HG03378 (cell line): ENCODE data around the gene DPT.
A peak's percentile ranks its signal among the peaks of the same experiment; 100 is the strongest.

ENCODE experiments used
- ATAC-seq: cut with Tn5 transposase; IDR thresholded peaks from one replicate; pipeline ENCODE4 v1.9.1; 2021; ENCODE audit warnings: mild to moderate bottlenecking, moderate library complexity; ENCODE audit not compliant: unreplicated experiment

DPT gene

DNA sequence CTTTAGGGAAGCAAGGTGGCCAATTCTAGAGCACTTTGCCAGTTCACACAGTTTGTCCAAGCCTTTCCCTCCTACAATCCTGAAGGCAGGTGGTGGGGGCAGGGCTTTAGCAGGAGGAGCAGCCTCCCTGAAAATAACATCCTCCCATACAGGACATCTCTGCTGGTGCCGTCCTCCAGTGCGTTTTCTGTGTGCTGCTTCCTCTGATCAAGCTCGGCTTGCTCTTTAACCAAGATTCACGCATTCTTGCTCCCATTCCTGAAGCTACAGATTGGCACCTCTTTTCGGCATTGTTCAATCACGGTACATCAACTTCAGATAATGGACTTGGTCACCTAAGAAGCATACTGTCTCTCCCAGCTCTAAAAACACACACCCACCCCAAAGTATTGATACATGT is 7.5 kb upstream of the DPT start:
- ATAC-seq: no peak

DNA sequence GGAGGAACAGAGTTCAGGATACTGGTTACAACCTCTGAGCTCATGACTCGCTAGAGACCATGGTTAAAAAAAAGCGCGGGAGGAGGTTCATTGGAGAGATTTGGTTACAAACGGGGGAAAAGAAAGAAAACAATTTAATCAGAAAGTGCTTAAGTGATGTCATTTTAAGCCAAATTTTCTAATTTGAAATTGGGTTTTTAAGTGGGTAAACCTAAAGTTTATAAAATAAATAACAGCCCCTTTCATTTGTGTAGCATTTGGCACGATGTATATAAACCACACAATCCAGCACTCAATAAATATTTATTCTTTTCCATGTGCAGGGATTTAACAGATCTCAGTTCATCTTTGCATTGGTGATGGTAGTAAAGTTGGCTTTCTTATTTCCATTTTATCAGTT is 7.0 kb upstream of the DPT start:
- ATAC-seq: no peak

DNA sequence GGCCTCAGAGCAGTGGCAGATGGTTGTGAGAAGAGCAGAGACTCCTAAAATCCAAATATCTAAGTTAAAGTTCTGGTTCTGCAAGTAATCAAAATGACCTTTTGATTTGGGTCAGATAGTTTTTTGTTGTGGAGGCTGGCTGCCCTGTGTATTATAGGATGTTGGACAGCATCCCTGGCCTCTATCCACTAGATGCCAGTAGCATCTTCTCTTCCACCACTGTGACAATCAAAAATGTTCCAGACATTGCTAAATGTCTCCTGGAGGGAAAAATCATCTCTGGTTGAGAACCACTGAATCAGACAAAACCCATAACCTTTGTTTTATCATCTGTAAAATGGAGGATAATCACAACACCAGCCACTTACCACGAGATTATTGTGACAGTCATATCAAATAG is 5.9 kb upstream of the DPT start:
- ATAC-seq: no peak

DNA sequence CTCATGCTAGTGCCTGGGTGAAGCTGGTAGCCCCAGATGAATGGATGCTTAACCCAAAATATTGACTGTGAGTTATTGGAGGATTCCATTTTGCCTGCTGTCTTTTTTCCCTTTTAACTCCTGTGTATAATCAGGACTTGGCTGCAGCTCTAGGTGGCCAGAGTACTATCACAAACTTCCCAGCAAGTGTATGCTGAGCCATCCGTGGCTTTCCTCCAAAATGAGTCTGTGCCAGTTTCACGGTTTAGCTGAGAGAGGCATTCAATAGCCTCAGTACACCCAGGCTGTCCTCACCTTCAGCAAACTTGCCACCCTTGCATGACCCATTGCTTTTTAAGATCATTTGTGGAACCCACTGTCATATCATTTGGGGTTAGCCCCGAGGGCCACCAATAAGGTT is 5.3 kb upstream of the DPT start:
- ATAC-seq: no peak

DNA sequence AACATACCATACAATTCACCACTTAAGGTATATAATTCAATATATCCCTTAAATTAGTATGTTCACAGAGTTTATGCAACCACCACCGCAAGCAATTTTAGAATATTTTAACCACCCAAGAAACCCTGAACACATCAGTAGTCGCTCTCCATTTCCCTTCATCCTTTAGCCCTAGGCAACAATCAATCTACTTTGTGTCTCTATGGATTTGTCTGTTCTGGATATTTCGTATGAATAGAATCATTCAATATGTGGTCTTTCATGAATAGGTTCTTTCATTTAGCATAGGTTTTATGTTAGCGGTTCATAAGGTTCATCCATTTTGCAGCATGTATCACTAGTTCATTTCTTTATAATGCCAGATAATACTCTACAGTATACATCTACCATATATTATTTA is 4.2 kb upstream of the DPT start:
- ATAC-seq: no peak

DNA sequence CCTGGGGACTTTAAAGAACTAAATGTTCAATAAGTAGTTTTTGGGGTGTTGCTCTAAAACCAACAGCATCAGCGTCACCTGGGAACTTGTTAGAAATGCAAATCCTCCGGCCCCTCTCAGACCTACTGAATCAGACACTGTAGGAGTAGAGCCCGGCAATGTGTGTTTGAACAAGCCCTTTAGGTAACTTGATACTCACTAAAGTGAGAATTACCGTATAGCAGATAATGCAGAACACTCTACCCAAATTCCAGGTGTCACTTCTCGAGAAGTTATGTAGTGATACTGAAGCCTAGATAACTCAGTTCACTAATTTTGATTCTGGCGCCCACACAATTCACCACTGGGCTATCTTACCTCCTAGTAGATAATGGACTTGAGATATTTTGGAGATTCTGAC is 3.7 kb upstream of the DPT start:
- ATAC-seq: no peak

DNA sequence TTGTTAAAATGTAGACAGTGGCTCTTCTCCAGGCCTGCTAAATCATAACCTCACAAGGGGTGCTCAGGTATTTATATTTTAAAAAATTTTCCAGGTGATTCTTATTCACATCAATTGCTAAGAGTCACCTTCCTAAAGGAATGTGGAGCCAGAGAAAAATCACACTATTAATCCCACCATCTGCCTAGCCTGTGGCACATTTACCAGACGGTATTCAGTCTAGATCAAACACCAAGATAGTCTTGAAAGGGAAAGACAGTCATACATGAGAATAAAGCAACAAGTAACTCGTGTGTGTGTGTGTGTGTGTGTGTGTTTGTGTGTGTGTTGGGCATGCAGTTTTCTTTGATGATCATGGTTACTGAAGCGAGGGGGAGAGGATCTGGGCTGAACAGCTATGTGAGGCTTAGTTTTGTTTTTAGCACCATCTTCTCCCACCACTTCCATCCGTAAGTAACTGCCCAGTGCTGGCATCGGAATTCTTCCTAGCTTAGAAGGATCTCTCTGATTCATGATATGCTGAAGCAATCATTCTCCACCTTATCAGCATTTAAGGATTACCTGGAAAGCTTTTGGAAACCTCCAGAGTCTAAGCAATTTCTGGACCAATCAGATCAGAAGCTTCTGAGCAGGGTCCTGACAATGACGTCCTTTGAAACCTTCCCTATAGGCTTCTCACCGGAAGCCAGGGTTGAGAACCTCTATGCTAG is 2.4 kb upstream of the DPT start:
- ATAC-seq: no peak

DNA sequence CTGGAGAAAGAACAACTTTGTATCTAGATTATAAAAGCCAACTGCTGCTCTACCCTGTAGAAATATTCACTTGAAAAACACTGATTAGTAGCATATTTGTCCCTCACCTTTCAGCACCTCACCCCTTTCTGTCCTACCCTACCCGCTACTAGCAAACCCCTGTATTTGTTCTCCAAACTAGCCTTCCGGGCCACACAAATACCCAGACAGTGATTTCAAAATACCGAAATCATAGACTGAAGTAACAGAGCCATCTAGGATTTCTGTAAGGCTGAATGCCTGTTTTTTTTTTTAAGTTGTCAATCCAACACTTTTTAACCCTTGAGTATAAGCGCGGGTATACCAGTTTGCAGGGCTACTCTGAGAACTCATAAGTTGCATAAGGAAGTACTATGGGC is 398 bp upstream of the DPT start:
- ATAC-seq: no peak

DNA sequence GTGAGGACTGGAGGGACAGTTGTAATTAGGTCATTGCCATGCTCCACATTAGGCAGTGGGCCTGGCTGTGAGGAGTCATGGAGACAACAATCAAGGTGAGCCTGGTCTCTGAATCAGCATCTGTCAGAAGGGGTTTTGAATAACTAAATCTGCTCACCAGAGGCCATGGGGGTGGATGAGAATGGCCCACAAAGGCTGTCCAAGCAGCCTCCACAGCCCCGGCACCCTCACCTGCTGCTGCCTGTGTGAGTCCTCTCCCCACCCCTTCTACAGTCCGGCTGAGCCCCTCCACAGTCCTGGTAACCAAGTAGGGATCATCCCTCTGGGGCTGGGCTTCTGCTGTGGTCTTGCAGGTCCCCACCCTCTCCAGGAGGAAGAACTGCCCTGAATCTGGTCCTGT is 2.3 kb downstream of the DPT start:
- ATAC-seq: no peak

DNA sequence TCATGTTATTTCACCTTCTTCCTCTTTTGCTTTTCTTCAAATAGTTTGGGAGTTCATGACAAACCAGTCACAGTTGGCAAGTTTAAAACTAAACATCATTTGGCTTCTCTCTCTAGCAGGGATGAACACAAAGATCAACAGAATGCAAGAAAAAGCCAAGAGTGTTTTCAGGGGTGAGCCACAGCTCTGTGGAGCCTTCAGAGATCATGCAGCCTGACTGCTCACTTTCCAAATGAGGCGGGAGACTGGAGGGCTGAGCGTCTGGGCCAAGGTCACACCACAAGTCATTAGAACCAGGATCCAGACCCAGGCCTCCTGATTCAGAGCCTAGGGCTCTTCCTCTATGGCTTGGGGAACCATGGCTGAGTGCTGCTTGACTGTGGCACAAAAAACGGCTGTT is 2.7 kb downstream of the DPT start:
- no peak for ATAC-seq

DNA sequence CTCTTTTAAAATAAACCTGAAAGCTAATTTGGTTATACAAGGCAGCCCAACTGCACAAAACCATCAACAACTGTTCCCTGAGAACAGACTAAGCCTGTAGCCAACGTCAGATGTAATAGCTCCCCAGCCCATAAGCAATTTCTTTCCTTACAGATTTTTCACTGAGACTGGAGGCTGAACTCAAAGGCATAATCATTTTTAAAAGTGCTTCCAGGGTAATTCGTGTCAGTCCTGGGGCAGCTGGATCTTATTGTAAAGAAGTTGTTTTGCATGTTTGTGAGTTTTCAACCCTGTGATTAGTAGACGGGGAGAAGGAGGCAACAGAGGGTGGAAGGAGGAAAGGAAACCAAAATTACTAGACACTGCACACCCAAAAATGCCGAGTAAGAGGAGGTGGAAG is 3.2 kb downstream of the DPT start:
- ATAC-seq: no peak

DNA sequence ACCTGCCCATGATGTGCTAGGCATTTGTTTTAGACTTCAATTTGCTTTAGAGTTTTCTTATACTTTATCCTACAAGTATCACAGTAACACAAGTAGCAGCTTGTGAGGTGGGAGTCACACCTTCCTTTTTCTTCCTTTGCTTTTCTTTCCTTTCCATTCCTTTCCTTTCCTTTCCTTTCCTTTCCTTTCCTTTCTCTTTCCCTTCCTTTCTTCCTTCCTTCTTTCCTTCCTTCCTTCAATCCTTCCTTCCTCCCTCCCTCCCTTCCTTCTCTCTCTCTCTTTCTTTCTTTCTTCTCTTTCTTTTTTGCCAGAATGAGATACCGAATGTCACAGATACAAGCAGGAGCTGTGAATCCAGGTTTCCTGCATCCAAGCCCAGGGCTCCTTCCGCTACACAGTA is 3.9 kb downstream of the DPT start:
- no peak for ATAC-seq

DNA sequence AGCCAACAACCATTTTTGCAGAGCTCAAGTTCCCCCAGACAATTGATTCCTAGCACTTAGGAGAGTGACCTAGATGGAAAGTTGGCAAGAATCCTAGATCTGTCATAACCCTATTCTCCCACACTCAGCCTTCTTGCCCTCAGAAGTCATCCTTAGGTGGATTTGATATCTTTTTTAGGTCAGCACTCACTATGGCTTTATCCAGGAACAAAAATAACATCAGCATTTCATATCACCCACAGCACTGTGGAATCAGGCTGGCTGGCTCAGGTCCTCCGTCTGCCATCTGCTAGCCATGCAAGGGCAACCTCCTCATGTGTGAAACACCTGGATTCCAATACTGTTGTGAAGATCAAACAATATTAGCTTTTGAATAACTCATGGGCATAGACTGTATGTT is 6.0 kb downstream of the DPT start:
- ATAC-seq: no peak

DNA sequence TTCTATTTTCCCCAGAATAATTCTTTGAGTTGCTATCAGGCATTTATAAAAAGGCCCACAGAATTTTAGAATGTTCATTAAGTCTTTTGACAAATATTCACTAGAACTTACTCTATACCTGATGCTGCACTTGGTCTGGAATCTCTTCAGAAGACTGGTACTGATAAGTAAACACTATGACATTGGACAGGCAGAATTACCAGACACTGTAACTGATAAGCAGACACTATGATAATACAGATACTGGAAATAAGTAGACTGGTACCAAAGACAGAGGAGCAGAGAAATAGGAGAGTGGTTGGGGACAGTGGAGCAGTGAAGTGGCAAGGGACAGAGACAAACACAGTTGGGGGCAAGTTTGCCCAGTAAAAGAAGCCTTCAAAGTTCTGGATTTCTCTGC is 8.2 kb downstream of the DPT start:
- no peak for ATAC-seq

DNA sequence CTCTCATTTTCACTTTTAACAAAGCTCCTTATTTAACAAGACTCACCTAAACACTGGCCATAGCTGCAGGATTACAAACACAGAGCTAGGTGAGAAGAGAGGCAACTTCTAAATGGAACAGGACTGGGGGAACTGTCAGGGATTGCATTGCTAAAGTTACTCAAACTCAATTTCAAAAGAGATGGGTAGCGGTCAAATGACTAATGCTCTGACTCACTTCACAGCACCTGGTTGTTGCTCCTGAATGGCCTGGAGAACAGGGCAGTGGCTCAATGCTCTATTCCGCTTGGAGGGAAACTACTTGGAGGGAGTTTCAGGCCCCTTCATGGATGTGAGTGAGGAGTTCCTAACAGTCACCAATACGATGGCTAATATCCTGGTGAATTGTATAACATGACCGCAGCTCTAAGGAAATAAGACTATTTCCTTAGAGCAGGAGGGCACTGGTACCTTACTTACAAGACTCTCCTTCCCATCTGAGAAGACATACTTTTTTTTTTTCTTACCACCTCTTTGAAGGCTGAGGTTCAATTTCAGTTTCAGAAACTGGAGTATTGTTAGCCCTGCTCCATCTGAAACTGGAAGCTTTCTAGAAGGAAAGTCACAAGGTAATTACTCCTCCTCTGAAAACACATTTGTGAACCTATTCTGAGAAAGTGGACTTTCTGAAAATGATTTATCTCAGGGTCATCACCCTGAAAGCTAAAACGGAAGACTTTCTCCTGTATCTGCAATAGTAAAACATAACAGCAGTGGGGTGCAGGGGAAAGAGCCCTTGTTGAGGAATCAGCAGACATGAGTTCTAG is 9.5 kb downstream of the DPT start:
- peak; percentile 82 for ATAC-seq

DNA sequence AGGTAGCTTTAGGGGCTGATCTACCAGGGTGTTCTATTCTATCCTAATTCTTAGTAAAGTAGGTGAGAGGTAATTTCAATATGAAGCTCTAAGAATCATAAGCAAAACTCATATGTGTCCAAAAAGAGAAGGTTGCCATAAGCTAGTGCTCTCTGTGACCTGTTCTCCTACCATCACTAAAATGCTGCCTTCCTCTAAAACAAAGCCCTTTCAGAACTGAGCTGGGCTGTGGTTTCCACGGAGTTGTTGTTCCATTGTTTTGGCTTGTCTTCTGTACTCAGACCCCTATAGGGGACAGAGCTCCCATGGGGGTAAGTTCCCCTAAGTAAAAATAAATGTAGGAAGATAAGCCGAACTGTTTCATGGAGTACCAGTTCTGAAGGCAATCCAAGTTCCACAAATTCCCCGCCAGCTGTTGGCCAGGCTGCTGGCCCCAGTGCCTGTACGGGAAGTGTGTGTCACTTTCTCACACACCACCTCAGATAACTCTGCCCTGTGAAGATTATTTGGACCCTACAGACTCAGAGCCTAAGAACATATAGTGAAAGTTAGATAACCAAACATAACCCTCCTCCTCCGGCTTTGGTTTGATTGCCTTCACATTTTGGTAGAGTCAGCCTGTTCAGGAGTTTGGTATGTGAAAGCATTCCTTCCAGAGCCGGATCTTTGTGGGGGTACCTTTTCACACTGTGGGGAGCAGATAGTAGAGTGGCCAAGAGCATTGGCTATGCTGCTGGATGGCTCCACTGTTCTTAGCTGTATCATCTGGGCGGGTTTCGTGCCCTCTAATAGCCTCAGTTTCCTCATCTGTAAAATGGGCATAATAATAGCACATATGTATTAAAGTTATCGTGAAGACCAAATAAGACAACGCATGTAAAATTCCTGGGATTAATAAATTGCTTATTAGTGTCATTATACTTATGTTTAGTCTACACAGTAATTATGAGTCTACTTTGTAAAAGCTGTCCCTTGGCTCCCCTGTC is 10.8 kb downstream of the DPT start:
- ATAC-seq: no peak

DNA sequence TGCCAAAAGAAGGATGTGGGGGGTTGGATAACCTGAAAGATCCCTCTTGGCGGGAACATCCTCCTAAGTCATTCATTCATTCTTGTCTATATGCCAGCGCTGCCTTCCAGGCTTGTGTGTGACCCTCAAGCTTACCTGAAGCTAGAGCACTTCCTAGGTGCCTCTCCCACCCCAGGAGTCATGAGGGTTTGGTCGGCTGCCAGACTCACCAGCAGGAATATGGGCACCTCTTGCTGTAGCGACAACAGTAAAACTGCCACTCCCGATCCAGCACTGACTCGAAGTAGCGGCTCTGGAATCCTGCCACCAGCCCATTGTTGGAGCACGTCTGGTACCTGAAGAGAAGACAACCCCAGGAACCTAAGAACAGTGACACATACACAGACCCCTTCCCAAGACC is 15.0 kb downstream of the DPT start:
- ATAC-seq: no peak

DNA sequence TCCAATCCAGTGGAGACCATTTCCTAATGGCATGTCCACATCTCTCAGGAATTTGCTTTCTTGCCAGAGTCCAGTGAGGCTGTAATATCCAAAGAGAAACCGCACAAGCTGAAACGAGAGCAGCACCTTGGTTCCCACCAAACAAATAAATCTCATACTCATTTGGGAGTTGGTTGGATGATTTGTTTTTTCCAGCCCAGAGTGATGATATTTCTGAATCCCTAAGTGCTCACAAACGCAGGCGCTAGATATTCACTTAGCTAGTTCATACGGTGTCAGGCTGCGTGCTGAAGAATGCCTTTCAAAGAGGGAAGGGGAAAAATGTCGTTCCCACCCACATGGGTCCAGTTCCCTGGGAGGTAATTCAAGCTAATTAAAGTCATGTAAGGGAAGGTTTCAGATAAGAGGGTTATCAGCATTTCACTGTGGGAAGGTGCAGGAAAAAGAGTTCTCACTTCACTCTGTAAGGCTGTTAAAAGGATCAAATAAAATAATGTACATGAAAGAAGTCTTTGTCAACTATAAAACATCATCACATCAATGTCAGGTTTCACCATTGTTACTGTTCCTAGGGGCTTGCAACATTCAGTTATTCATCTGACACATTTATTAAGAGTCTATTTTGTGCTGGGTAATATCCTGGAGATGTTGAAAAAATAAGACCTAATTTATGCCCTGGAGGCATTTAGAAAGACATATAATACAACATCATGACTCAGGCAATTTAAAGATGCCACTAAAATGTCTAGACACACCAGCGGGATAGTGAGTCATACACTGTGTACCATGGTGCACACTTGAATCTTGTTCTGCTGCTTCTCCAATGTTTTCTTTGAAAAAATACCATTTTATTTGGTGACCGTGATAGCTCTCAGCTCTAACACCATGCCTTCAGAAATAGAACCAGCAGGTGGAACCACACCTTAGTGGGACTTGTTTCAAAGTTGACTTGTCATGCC is 19.3 kb downstream of the DPT start:
- no peak for ATAC-seq

DNA sequence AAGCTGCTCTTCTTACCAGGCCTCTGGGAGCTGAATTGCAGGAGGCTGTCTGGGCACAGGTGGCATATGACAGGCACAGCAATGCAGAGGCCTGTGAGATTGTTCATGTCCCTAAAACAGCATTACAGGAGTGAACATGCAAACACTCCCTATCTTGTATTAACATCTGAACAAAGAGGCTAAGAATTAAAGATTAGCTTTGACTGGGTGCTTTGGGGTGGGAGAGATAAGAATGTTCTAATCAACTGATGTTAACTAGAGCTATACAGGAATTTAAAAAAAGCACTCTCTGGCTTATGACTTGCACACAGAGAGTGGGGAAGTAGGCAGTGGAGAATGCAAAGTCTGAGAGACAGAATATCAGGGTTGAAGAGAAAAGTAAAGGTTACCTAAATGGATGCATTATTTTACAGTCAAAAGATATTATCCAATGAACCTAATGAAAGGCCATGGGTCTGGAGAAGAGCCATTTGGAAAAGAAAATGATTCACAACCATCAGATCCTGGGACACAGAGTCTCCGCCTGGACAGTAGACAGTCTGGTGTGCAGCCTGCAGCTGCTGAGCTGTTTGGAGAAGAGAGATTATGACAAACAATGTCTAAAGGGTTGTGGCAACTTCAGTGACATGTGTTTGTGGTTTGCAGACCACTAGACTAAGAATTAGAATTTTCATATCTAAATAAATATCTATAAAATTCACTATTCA is 20.2 kb downstream of the DPT start:
- ATAC-seq: no peak
